Effector CD8-positive, alpha-beta T cell (primary cell): ENCODE results near the gene RPS3.
"Not testable (repeated sequence)": the region's sequence is repeated elsewhere in the genome, so short reads cannot be mapped to it uniquely, and the experiment has no call there.

Experiments used
- DNase-seq: peaks from one replicate; lab custom pipeline; 2025; lab: John Stamatoyannopoulos, UW

The RPS3 gene

GRCh38 chr11:75380245-75380644 is 19.1 kb upstream of the RPS3 start:
- DNase-seq, result no peak

GRCh38 chr11:75380716-75381420 is 18.4 kb upstream of the RPS3 start:
- no peak for DNase-seq

- peak; percentile 7 for DNase-seq
Measured at GRCh38 chr11:75383246-75383645, 16.1 kb upstream of the RPS3 start.

GRCh38 chr11:75384438-75385080 is 14.8 kb upstream of the RPS3 start:
- peak; percentile 68 for DNase-seq

- DNase-seq, result no peak
Measured at GRCh38 chr11:75386942-75387630, 12.2 kb upstream of the RPS3 start.

GRCh38 chr11:75387736-75388294 is 11.5 kb upstream of the RPS3 start:
- DNase-seq, result no peak

GRCh38 chr11:75388386-75389275 is 10.7 kb upstream of the RPS3 start:
- DNase-seq, result peak; percentile 46

GRCh38 chr11:75389276-75389605 is 10.1 kb upstream of the RPS3 start:
- DNase-seq, result no peak

- no peak for DNase-seq
Measured at GRCh38 chr11:75389925-75390324, 9.4 kb upstream of the RPS3 start.

- no peak for DNase-seq
Measured at GRCh38 chr11:75394085-75394840, 5.1 kb upstream of the RPS3 start.

- DNase-seq, result no peak
Measured at GRCh38 chr11:75398906-75399305, 412 bp upstream of the RPS3 start.

- no peak for DNase-seq
Measured at GRCh38 chr11:75400146-75400865, 988 bp downstream of the RPS3 start.

- DNase-seq, result no peak
Measured at GRCh38 chr11:75402002-75402773, 2.9 kb downstream of the RPS3 start.

- DNase-seq, result no peak
Measured at GRCh38 chr11:75403037-75403436, 3.7 kb downstream of the RPS3 start.

GRCh38 chr11:75403983-75404658 is 4.8 kb downstream of the RPS3 start:
- DNase-seq, result no peak

- DNase-seq, result no peak
Measured at GRCh38 chr11:75406338-75406777, 7.0 kb downstream of the RPS3 start.

- no peak for DNase-seq
Measured at GRCh38 chr11:75408957-75409219, 9.6 kb downstream of the RPS3 start.

- not testable (repeated sequence) for DNase-seq
Measured at GRCh38 chr11:75409971-75410370, 10.7 kb downstream of the RPS3 start.

- DNase-seq, result not testable (repeated sequence)
Measured at GRCh38 chr11:75413146-75413545, 13.8 kb downstream of the RPS3 start.
